AG04449 (cell line): ENCODE data around the gene BCAS3.

Source experiments
- CTCF ChIA-PET: fragments of 350-600 bp; formaldehyde crosslinking; extraction: SDS; loops from one replicate; lab custom pipeline; 2021; ENCODE audit warnings: antibody characterized with exemption; lab: Yijun Ruan, JAX
- POLR2A ChIA-PET: fragments of 400-600, 350-600 bp; formaldehyde crosslinking; extraction: SDS; loops from one replicate; lab custom pipeline; 2020; ENCODE audit warnings: antibody characterized with exemption, inconsistent platforms; lab: Yijun Ruan, JAX
- DNase-seq: peaks from one replicate; pipeline ENCODE4 v3.0.0-alpha.2; 2010; ENCODE audit warnings: low read depth, low spot score
- H3K4me3 ChIP-seq: 2 replicates; pipeline ENCODE4 v1.5.1; 2011; ENCODE audit warnings: low read depth, mild to moderate bottlenecking, control low read depth, low read length
- CTCF ChIP-seq: IDR thresholded peaks from one replicate; pipeline ENCODE4 v1.5.1; 2011; ENCODE audit warnings: mild to moderate bottlenecking, moderate library complexity, low read length, control low read depth, inconsistent platforms; ENCODE audit not compliant: insufficient read depth; ENCODE audit errors: missing control alignments

Gene BCAS3

GRCh38 chr17:60891149-60891548, 213.5 kb downstream of the BCAS3 start:
- no peak overlapping the region for H3K4me3 ChIP-seq
- no peak for TF ChIP-seq CTCF
- POLR2A ChIA-PET, result no interaction called here
- no peak for DNase-seq
- CTCF ChIA-PET, result interaction anchor here (1.2 kb wide), 1 partner anchor 16 kb away, joined by 3 read pairs; no protein-coding TSS in a partner anchor

GRCh38 chr17:60893475-60893874, 215.8 kb downstream of the BCAS3 start:
- POLR2A ChIA-PET, result no interaction called here
- no peak overlapping the region for H3K4me3 ChIP-seq
- no peak for TF ChIP-seq CTCF
- CTCF ChIA-PET, result no interaction called here
- DNase-seq, result no peak

GRCh38 chr17:60896996-60897395, 219.3 kb downstream of the BCAS3 start:
- TF ChIP-seq CTCF, result no peak
- DNase-seq, result no peak
- no peak overlapping the region for H3K4me3 ChIP-seq
- POLR2A ChIA-PET, result no interaction called here
- CTCF ChIA-PET, result no interaction called here

GRCh38 chr17:60899115-60899514, 221.5 kb downstream of the BCAS3 start:
- POLR2A ChIA-PET, result no interaction called here
- TF ChIP-seq CTCF, result no peak
- CTCF ChIA-PET, result no interaction called here

GRCh38 chr17:60900688-60901087, 223.0 kb downstream of the BCAS3 start:
- H3K4me3 ChIP-seq, result no peak overlapping the region
- DNase-seq, result no peak
- CTCF ChIA-PET, result no interaction called here
- TF ChIP-seq CTCF, result no peak
- POLR2A ChIA-PET, result no interaction called here

More at GRCh38 chr17:60899115-60899514, 221.5 kb downstream of the BCAS3 start:
- no peak overlapping the region for H3K4me3 ChIP-seq
- DNase-seq, result no peak

GRCh38 chr17:60901242-60901641, 223.6 kb downstream of the BCAS3 start:
- TF ChIP-seq CTCF, result no peak
- no peak for DNase-seq
- H3K4me3 ChIP-seq, result no peak overlapping the region
- ChIA-PET POLR2A (no interaction called here), CTCF (no interaction called here)
